Esophagus muscularis mucosa (tissue), 4 donors: ENCODE data around the gene EHD1. TPM values are rescaled to one million over a fixed set of nuclear protein-coding genes. Genes with fewer than 3 reads are reported as not detected.
A peak's percentile ranks its signal among the peaks of the same experiment; 100 is the strongest.

Experiments
- DNase-seq: peaks from one replicate; pipeline ENCODE4 v3.0.0-alpha.2; 2017; ENCODE audit errors: extremely low spot score
- H3K27ac ChIP-seq, 4 donors: fragments of 200-600 bp; sonication (generic); replicated peaks in 1 of 4; 1 replicate in 3 of 4; 2 replicates in 1 of 4; pipeline ENCODE4 v1.5.1; 2016 to 2019; ENCODE audit warnings: mild to moderate bottlenecking in 1 of 4
- H3K27me3 ChIP-seq, 4 donors: fragments of 200-600 bp; sonication (generic); one replicate each; pipeline versions ENCODE4 v1.5.1 to v1.6.0; 2016 to 2019
- H3K36me3 ChIP-seq, 4 donors: fragments of 200-600 bp; sonication (generic); one replicate each; pipeline ENCODE4 v1.5.1; 2016 to 2019
- H3K4me1 ChIP-seq, 4 donors: fragments of 200-600 bp; sonication (generic); one replicate each; pipeline ENCODE4 v1.5.1; 2016 to 2019
- H3K4me3 ChIP-seq, 4 donors: fragments of 200-600 bp; sonication (generic); 1 replicate in 2 of 4; 2 replicates in 2 of 4; pipeline ENCODE4 v1.5.1; 2016 to 2019; ENCODE audit warnings: mild to moderate bottlenecking in 4 of 4, moderate library complexity in 1 of 4
- H3K9me3 ChIP-seq, 4 donors: fragments of 200-600 bp; sonication (generic); 1 replicate in 3 of 4; 2 replicates in 1 of 4; pipeline ENCODE4 v1.5.1; 2016 to 2019
- EP300 ChIP-seq: sonication (generic); formaldehyde crosslinking; IDR thresholded peaks from one replicate; pipeline ENCODE4 v1.6.1; 2017; ENCODE audit warnings: antibody characterized with exemption
- POLR2A ChIP-seq: fragments of 450-650 bp; IDR thresholded peaks from one replicate; pipeline ENCODE4 v1.6.1; 2017; ENCODE audit warnings: antibody characterized with exemption, moderate library complexity, mild to moderate bottlenecking, low read depth
- POLR2AphosphoS5 ChIP-seq, 2 donors: sonication (generic); formaldehyde crosslinking; IDR thresholded peaks; one replicate each; pipeline ENCODE4 v1.6.1; 2017; ENCODE audit warnings: antibody characterized with exemption in 2 of 2
- WGBS: methylation state at CpG from one replicate; pipeline ENCODE4 v1.1.5; 2018; 5-methylcytosine and 5-hydroxymethylcytosine counted together
- intact Hi-C: fragments of 100-400 bp; cut with DNase I; formaldehyde crosslinking; loops from one replicate; pipeline ENCODE4 v1.15.1; 2023
- total RNA-seq, 4 donors: library from RNA; depleted of rRNA; stranded (reverse); fragments of >200 nt; gene quantifications; one replicate each; pipeline versions ENCODE4 v1.1.0 to v1.2.1, GENCODE V29; 2016
- TF ChIP-seq, protein P1 (sequence below), 3 experiments: fragments of 200-600 bp in 2 of 3; fragments of 450-650 bp in 1 of 3; sonication (generic) in 2 of 3; IDR thresholded peaks; one replicate each; pipeline ENCODE4 v1.5.1; 2017 to 2019; ENCODE audit warnings: antibody characterized with exemption in 3 of 3, mild to moderate bottlenecking in 2 of 3, moderate library complexity in 1 of 3

EHD1 gene
- total RNA-seq, 4 donors from 2014 or later: 57.0 to 193 (median 104) TPM

DNA sequence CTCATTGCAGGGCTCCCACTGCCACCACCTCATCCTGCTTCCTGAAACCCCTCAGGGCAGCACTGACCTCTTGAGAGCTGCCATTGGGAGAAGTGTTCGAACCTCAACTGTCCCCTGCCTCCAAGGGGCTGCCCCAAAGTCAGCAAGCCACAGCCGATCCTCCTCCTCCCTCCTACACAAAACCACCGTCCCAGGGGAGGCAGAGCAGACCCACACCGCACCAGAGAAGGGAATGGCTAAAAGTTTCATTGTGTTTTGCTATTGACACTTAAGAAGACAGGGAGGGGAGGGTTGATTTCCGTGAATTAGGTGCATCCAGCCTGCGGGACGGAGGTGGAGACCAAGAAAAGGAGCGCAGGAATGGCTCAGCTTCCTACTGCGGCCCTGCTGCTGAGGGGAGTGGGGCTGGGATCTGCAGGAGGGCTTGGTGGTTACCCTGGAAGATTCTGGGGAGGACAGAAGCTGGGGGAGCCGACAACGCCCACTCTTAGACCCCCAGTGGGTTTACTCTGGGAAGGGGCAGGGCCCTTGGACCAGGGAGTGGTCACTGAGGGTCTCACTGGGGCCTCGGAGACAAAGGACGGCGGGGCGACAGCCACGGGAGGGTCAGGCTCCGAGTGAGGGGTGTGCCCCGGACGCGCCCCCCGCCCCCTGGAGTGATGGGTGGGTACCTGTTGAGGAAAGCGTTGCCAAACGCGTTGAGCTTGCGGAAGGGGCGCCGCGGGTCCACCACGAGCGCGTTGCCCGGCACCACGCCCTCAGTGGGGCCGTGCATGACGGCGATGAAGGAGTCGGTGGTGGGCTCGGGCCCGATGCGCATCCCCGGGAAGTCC, 815 bp downstream of the EHD1 start:
- H3K9me3 ChIP-seq: no peaks in the 10 kb centered on the region
- intact Hi-C loops: no loop called here
- H3K27ac ChIP-seq: peak overlapping the region; percentile 93 to 98 (median 94)
- no peak for DNase-seq
- H3K27me3 ChIP-seq: no peaks in the 10 kb centered on the region
- TF ChIP-seq POLR2AphosphoS5 (IDR thresholded peaks at IDR 0.05) (no peak), POLR2A (no peak), EP300 (no peak)
- TF ChIP-seq, protein P1, sequence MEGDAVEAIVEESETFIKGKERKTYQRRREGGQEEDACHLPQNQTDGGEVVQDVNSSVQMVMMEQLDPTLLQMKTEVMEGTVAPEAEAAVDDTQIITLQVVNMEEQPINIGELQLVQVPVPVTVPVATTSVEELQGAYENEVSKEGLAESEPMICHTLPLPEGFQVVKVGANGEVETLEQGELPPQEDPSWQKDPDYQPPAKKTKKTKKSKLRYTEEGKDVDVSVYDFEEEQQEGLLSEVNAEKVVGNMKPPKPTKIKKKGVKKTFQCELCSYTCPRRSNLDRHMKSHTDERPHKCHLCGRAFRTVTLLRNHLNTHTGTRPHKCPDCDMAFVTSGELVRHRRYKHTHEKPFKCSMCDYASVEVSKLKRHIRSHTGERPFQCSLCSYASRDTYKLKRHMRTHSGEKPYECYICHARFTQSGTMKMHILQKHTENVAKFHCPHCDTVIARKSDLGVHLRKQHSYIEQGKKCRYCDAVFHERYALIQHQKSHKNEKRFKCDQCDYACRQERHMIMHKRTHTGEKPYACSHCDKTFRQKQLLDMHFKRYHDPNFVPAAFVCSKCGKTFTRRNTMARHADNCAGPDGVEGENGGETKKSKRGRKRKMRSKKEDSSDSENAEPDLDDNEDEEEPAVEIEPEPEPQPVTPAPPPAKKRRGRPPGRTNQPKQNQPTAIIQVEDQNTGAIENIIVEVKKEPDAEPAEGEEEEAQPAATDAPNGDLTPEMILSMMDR (IDR thresholded peaks at IDR 0.05): no peak
- WGBS: 2% methylated on average over 13 of the region's 41 CpGs
- peaks cover 60 to 80% (median 64%) of the 10 kb centered on the region in 4 donors for H3K4me1 ChIP-seq
- H3K4me3 ChIP-seq: peak overlapping the region; percentile 68 to 92 (median 86)
- peaks cover 10 to 29% (median 18%) of the 10 kb centered on the region in 4 donors for H3K36me3 ChIP-seq

DNA sequence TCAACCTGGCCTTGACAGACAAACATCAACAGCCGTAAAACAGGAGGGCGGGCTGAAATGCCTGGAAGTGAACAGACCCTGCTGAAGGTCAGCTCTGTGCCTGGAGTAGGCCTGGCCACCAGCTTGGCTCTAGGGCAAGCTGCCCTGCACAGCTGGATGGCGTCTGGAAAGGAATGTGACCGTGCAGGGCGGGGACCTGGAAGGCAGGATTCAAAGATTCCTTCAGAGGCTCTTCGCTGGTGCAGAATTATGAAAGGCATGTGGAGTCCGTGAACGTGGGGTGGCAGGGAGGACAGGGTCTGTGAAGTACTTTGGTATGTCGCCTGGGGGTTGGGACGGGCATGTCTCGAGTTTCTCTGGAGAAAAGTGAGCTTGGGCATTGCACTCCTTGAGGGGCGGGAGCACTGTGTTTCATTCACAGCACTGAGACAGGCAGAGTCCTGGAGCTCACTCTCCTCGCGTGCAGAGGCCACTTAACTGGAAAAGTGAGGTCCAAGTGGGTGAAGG, 1.5 kb downstream of the EHD1 start:
- Histone ChIP-seq H3K4me3 (peak overlapping the region; percentile 68 to 92 (median 86)), H3K27me3 (no peaks in the 10 kb centered on the region), H3K27ac (peak overlapping the region; percentile 93 to 98 (median 94)), H3K36me3 (peaks cover 12 to 36% (median 24%) of the 10 kb centered on the region in 4 donors), H3K4me1 (peaks cover 67 to 84% (median 71%) of the 10 kb centered on the region in 4 donors), H3K9me3 (no peaks in the 10 kb centered on the region)
- no peak for DNase-seq
- no peak for TF ChIP-seq POLR2A
- peak; percentile 15 to 64 for TF ChIP-seq POLR2AphosphoS5 (IDR thresholded peaks at IDR 0.05)
- TF ChIP-seq, protein P1 (IDR thresholded peaks at IDR 0.05): no peak
- TF ChIP-seq EP300: no peak
- 18% methylated on average over 10 of the region's 14 CpGs for WGBS
- intact Hi-C loops: no loop called here

DNA sequence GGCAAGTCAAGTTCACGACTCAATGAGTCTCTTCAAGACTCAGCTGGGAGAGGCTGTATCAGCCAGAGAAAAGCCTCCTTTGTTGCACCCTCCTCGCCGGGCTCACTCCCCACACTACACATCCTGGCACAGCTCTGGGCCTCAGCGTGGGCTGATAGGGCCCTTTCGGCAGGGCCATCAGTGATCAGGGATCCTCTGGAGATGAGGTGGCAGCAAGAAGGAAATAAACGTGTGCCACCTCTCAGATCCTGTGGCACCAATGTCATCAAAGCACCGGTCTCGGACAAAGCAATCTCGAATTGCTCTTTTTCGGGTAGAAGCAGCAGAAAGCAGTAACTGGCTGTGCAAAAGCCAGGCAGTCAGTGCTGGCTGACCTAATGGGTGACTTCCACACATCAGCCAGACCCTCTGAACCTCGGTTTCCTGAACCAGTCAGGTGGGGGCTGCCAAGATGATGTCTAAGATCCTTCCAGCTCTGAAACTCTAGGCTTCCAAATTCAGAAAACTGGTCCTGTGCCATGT, 2.1 kb downstream of the EHD1 start:
- Histone ChIP-seq H3K36me3 (peaks cover 12 to 42% (median 29%) of the 10 kb centered on the region in 4 donors), H3K9me3 (no peaks in the 10 kb centered on the region), H3K4me3 (peak overlapping the region; percentile 68 to 92 (median 86)), H3K4me1 (peaks cover 73 to 88% (median 77%) of the 10 kb centered on the region in 4 donors), H3K27ac (peak overlapping the region; percentile 93 to 98 (median 94)), H3K27me3 (no peaks in the 10 kb centered on the region)
- 25% methylated on average over 5 of the region's 11 CpGs for WGBS
- no peak for TF ChIP-seq POLR2A
- TF ChIP-seq POLR2AphosphoS5 (IDR thresholded peaks at IDR 0.05): no peak
- TF ChIP-seq, protein P1 (IDR thresholded peaks at IDR 0.05): no peak
- TF ChIP-seq EP300: no peak
- intact Hi-C loops: no loop called here
- no peak for DNase-seq

DNA sequence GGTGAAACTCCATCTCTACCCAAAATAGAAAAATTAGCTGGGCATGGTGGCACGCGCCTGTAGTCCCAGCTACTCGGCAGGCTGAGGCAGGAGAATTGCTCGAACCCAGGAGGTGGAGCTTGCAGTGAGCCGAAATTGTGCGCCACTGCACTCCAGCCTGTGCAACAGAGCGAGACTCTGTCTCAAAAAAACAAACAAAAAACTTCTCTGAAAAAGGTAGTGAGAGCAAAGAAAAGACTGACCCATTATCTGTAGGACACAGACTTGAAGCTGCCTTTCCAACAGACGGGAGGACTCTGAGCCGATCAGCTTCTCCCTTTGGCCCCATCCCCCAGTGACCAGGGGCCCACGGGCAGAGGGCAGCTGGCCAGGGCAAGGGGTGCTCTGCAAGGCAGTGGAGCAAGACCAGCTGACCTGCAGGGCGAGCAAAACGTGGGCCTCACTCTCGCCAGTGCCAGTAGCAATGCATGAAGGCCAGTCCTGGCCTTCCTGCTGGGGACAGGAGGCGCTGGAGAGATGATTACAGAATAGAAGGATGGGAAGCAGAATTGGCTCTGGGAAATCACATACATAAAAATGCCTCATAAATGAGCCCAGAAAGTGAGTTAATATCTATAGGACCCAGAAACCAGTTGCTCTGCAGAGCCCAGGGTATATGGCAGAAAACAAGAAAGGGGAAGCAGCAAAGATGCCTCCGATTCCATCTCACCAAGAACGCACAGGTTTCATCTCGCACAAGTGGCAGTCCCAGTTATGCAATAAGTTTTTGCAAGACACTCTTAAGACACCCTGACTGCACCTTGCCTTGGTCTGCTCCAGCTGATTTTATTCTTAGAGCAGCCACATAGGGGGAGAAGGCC, 2.8 kb downstream of the EHD1 start:
- peak overlapping the region; percentile 68 to 92 (median 86) for H3K4me3 ChIP-seq
- peak overlapping the region; percentile 93 to 98 (median 94) for H3K27ac ChIP-seq
- no peak for TF ChIP-seq EP300
- peak in 1 of 2 donors; percentile 39 for TF ChIP-seq POLR2AphosphoS5 (IDR thresholded peaks at IDR 0.05)
- no peaks in the 10 kb centered on the region for H3K27me3 ChIP-seq
- no peak for DNase-seq
- H3K4me1 ChIP-seq: peaks cover 80 to 89% (median 81%) of the 10 kb centered on the region in 4 donors
- peaks cover 12 to 47% (median 32%) of the 10 kb centered on the region in 4 donors for H3K36me3 ChIP-seq
- intact Hi-C loops: no loop called here
- WGBS: 38% methylated on average over 14 of the region's 17 CpGs
- H3K9me3 ChIP-seq: no peaks in the 10 kb centered on the region
